GM19455 (cell line): ENCODE measurements around the gene SNU13.
"Not testable (repeated sequence)": the region's sequence is repeated elsewhere in the genome, so short reads cannot be mapped to it uniquely, and the experiment has no call there.

Source experiments
- ATAC-seq: cut with Tn5 transposase; IDR thresholded peaks from one replicate; pipeline ENCODE4 v1.9.1; 2021; ENCODE audit not compliant: unreplicated experiment

SNU13 gene

GRCh38 chr22:41647771-41648170, 40.9 kb downstream of the SNU13 start:
- ATAC-seq: no peak

DNA sequence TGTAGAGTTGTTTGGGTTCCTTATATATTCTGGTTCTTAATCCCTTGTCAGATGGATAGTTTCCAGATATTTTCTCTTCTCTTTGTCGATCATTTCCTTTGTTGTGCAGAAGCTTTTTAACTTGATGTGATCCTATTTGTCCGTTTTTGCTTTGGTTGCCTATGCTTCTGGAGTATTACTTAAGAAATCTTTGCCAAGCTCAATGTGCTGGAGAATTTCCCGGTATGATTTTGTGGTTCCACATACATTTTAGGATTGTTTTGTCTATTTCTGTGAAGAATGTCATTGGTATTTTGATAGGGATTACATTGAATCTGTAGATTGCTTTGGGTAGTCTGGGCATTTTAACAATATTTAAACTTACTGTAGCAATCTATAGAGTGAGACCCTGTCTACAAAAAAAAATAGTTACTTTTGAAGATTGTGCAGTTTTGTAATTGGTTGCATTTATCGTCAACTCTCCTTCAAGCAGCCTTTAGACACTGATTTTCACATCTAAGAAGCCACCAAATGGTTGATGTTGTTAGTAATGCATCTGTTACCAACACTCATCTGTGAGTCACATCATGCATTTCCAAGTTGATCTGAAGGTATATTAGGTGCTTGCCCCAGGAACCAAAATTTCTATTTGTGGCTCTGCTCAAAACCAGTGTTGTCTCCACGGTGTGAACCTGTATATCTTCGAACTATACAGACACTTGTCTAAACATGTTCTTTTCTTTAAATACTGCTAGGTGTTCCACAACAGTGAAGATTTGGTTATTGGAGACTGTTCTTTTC, 46.1 kb downstream of the SNU13 start:
- no peak for ATAC-seq

DNA sequence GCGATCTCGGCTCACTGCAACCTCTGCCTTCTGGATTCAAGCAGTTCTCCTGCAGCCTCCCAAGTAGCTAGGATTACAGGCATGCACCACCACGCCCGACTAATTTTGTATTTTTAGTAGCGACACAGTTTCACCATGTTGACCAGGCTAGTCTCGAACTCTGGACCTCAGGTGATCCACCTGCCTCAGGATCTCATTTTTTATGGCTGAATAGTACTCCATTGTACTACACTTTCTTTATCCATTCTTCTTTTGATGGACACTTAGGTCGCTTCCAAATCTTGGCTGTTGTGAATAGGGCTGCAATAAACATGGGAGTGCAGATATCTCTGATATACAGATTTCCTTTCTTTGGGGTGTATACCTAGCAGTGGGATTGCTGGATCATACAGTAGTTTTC, 46.8 kb downstream of the SNU13 start:
- no peak for ATAC-seq

DNA sequence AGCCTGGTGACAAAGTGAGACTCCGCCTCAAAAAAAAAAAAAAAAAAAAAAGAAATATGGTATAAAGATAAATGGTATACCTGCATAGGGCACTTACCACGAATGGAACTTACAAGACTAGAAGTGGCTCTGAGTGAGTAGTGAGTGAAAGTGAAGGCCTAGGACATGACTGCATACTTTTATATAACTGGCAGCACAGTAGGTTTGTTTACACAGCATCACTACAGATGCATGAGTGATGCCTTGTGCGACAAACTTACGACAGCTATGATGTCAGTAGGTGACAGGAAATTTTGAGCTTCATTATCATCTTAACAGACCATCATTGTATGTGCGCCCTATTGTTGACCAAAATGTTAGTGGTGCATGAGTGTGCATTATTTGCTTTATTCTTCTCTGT, 49.9 kb downstream of the SNU13 start:
- ATAC-seq: no peak

DNA sequence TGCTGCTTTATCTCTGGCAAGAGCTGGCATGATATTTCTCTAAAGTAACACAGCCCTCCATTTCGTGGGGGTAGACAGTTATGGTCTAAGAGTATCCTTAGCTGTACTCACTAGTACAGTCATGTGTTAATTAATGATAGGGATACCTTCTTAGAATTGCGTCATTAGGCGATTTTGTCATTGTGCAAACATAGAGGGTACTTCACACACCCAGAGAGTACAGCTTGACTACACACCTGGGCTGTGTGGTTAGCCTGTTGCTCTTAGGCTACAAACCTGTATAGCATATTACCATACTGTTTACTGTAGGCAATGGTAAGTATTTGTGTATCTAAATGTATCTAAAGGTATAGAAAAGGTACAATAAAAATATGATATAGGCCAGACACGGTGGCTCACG, 50.5 kb downstream of the SNU13 start:
- no peak for ATAC-seq

- not testable (repeated sequence) for ATAC-seq
Measured at GRCh38 chr22:41637623-41638022, 51.0 kb downstream of the SNU13 start.

- no peak for ATAC-seq
Measured at GRCh38 chr22:41636467-41636866, 52.2 kb downstream of the SNU13 start.

DNA sequence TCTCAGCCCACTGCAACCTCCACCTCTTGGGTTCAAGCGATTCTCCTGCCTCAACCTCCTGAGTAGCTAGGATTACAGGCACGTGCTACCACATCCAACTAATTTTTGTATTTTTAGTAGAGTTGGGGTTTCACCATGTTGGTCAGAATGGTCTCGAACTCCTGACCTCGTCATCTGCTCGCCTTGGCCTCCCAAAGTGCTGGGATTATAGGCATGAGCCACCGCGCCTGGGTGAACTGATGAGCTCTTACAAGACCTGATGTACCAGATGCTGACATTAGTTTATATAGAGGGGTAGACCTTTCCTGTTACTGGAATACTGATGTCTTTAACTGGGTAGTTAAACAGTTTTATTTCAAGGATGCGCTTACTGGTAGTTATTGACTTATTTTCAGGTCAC, 54.1 kb downstream of the SNU13 start:
- not testable (repeated sequence) for ATAC-seq

GRCh38 chr22:41631615-41632014, 57.1 kb downstream of the SNU13 start:
- not testable (repeated sequence) for ATAC-seq

DNA sequence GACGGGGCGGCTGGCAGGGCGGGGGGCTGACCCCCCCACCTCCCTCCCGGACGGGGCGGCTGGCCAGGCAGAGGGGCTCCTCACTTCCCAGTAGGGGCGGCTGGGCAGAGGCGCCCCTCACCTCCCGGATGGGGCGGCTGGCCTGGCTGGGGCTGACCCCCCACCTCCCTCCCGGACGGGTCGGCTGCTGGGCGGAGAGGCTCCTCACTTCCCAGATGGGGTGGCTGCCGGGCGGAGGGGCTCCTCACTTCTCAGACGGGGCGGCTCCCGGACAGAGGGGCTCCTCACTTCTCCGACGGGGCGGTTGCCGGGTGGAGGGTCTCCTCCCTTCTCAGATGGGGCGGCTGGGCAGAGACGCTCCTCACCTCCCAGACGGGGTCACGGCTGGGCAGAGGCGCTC, 57.6 kb downstream of the SNU13 start:
- ATAC-seq: not testable (repeated sequence)

DNA sequence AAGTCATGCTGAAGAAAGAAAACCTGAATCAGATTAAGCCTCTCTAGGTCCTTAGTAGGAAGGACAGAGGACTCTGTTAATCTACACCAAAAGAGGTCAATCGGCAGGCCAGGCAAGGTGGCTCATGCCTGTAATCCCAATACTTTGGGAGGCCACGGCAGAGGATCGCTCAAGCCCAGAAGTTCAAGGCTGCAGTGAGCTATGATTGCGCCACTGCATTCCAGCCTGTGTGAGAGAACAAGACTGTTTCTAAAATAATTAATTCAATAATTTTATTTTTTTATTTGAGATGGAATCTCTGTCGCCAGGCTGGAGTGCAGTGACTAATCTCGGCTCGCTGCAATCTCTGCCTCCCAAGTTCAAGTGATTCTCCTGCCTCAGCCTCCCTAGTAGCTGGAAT, 63.1 kb downstream of the SNU13 start:
- ATAC-seq: no peak
